GM23338 (cell line): ENCODE measurements around the gene ANKRD49. TPM values are rescaled to one million over a fixed set of nuclear protein-coding genes. Genes with fewer than 3 reads are reported as not detected.

ENCODE experiments used
- ATAC-seq: fragments of 200-7000 bp; cut with Tn5 transposase; 3 replicates; pipeline ENCODE4 v1.9.1; 2020
- DNase-seq: peaks from one replicate; pipeline ENCODE4 v3.0.0-alpha.2; 2015; ENCODE audit warnings: low spot score
- H2AFZ ChIP-seq: fragments of 200-600 bp; sonication (generic); 2 replicates; pipeline ENCODE4 v1.8.0; 2016; ENCODE audit warnings: antibody characterized with exemption, mild to moderate bottlenecking, moderate library complexity
- H3F3A ChIP-seq: fragments of 200-600 bp; sonication (generic); replicated peaks from 2 replicates; pipeline ENCODE4 v1.8.0; 2017; ENCODE audit warnings: antibody characterized with exemption, mixed run types, low read depth
- H3K27ac ChIP-seq: fragments of 200-600 bp; sonication (generic); 2 replicates; pipeline ENCODE4 v1.6.1; 2016; ENCODE audit warnings: low read depth
- H3K27me3 ChIP-seq: fragments of 200-600 bp; sonication (generic); 2 replicates; pipeline ENCODE4 v1.8.0; 2016; ENCODE audit warnings: mild to moderate bottlenecking, mixed run types, moderate library complexity; ENCODE audit not compliant: insufficient read depth
- H3K36me3 ChIP-seq: fragments of 200-600 bp; sonication (generic); 2 replicates; pipeline ENCODE4 v1.8.0; 2016; ENCODE audit warnings: mild to moderate bottlenecking; ENCODE audit not compliant: insufficient read depth
- H3K4me1 ChIP-seq: fragments of 200-600 bp; sonication (generic); 2 replicates; pipeline ENCODE4 v1.8.0; 2016; ENCODE audit warnings: mild to moderate bottlenecking, moderate library complexity; ENCODE audit not compliant: insufficient read depth
- H3K4me2 ChIP-seq: fragments of 200-600 bp; sonication (generic); 2 replicates; pipeline ENCODE4 v1.7.1; 2017; ENCODE audit warnings: mixed run types
- H3K4me3 ChIP-seq: fragments of 200-600 bp; sonication (generic); 2 replicates; pipeline ENCODE4 v1.6.1; 2016; ENCODE audit warnings: mixed run types
- H3K79me2 ChIP-seq: fragments of 200-600 bp; sonication (generic); replicated peaks from 2 replicates; pipeline ENCODE4 v1.8.0; 2017; ENCODE audit warnings: mild to moderate bottlenecking; ENCODE audit not compliant: insufficient read depth
- H3K9me2 ChIP-seq: fragments of 200-600 bp; sonication (generic); 2 replicates; pipeline ENCODE4 v1.8.0; 2017; ENCODE audit not compliant: insufficient read depth
- H4K20me1 ChIP-seq: fragments of 200-600 bp; sonication (generic); replicated peaks from 2 replicates; pipeline ENCODE4 v1.8.0; 2017; ENCODE audit warnings: mild to moderate bottlenecking; ENCODE audit not compliant: insufficient read depth
- H3K27ac Mint-ChIP-seq: 2 replicates; pipeline ENCODE4 v1.8.0; 2020; ENCODE audit warnings: inconsistent platforms, mild to moderate bottlenecking, moderate library complexity, mixed read lengths
- H3K27me3 Mint-ChIP-seq: 3 replicates; pipeline ENCODE4 v1.8.0; 2022; ENCODE audit warnings: low read depth, mild to moderate bottlenecking, moderate library complexity, mixed read lengths, inconsistent platforms; ENCODE audit not compliant: insufficient read depth, poor library complexity
- H3K36me3 Mint-ChIP-seq: 3 replicates; pipeline ENCODE4 v1.8.0; 2021; ENCODE audit warnings: low read depth, mild to moderate bottlenecking, inconsistent platforms, moderate library complexity, mixed read lengths
- H3K4me1 Mint-ChIP-seq: 3 replicates; pipeline ENCODE4 v1.8.0; 2020; ENCODE audit warnings: mild to moderate bottlenecking, inconsistent platforms, mixed read lengths
- H3K4me3 Mint-ChIP-seq: 3 replicates; pipeline ENCODE4 v1.8.0; 2021; ENCODE audit warnings: moderate library complexity, mild to moderate bottlenecking, inconsistent platforms, mixed read lengths
- H3K9me3 Mint-ChIP-seq: 3 replicates; pipeline ENCODE4 v1.8.0; 2020; ENCODE audit warnings: moderate library complexity, mild to moderate bottlenecking, inconsistent platforms, mixed read lengths
- CREB1 ChIP-seq: fragments of 250-450 bp; sonication (Bioruptor Pico); IDR thresholded peaks from 2 replicates; pipeline ENCODE4 v1.5.0; 2020; ENCODE audit warnings: low read depth, mild to moderate bottlenecking, moderate library complexity
- EZH2 ChIP-seq: fragments of 200-600 bp; sonication (generic); IDR thresholded peaks from one replicate; pipeline ENCODE4 v1.8.0; 2017; ENCODE audit warnings: antibody characterized with exemption, mild to moderate bottlenecking, low read depth; ENCODE audit not compliant: unreplicated experiment
- EZH2phosphoT487 ChIP-seq: fragments of 200-600 bp; sonication (generic); IDR thresholded peaks from one replicate; pipeline ENCODE4 v1.8.1; 2018; ENCODE audit warnings: antibody characterized with exemption; ENCODE audit not compliant: unreplicated experiment
- NANOG ChIP-seq: IDR thresholded peaks from 2 replicates; pipeline ENCODE4 v1.6.1; 2016; ENCODE audit warnings: antibody characterized with exemption, borderline replicate concordance
- REST ChIP-seq: IDR thresholded peaks from one replicate; pipeline ENCODE4 v1.6.1; 2018; ENCODE audit warnings: antibody characterized with exemption; ENCODE audit not compliant: unreplicated experiment
- STAT1 ChIP-seq: IDR thresholded peaks from one replicate; pipeline ENCODE4 v1.6.1; 2016; ENCODE audit warnings: antibody characterized with exemption; ENCODE audit not compliant: unreplicated experiment
- ZNF114 ChIP-seq: fragments of 250-450 bp; sonication (Bioruptor Pico); IDR thresholded peaks from 2 replicates; pipeline ENCODE4 v1.5.0; 2020; ENCODE audit warnings: mild to moderate bottlenecking, moderate library complexity
- ZNF331 ChIP-seq: fragments of 250-450 bp; sonication (Bioruptor Pico); IDR thresholded peaks from 2 replicates; pipeline ENCODE4 v1.5.0; 2020; ENCODE audit warnings: low read depth, mild to moderate bottlenecking, moderate library complexity
- ZNF462 ChIP-seq: fragments of 250-450 bp; sonication (Bioruptor Pico); IDR thresholded peaks from 2 replicates; pipeline ENCODE4 v1.5.0; 2020; ENCODE audit warnings: mild to moderate bottlenecking, moderate library complexity
- polyA plus RNA-seq: library from polyadenylated mRNA; unstranded; fragments of >200 nt; fragmentation: Nextera tagmentation; extraction: Ambion mirVana; gene quantifications from 2 replicates; pipeline ENCODE4 v1.2.1, GENCODE V29; 2016
- total RNA-seq: library from RNA; depleted of rRNA; stranded (reverse); fragments of >200 nt; shearing (Covaris generic); gene quantifications from 2 replicates; pipeline ENCODE4 v1.2.3, GENCODE V29; 2014
- TF ChIP-seq, protein P1 (sequence below): IDR thresholded peaks from 2 replicates; pipeline ENCODE4 v1.6.1; 2016; ENCODE audit warnings: antibody characterized with exemption
- TF ChIP-seq, protein P2 (sequence below), 2 experiments: fragments of 200-600 bp in 1 of 2; sonication (generic) in 1 of 2; conservative IDR thresholded peaks; 2 replicates each; pipeline versions ENCODE4 v1.5.1 to v1.6.1; 2016 to 2017; ENCODE audit warnings: antibody characterized with exemption in 2 of 2, low read depth in 2 of 2, mild to moderate bottlenecking in 2 of 2, moderate library complexity in 1 of 2

The ANKRD49 gene
- total and polyA plus RNA-seq, 2 experiments from 2014 or later = 16.0 to 35.2 TPM

- peaks cover 7% of the 10 kb centered on the region; the same call in 2 of the 3 replicates for H3K4me1 Mint-ChIP-seq
- H3K36me3 Mint-ChIP-seq = no peaks in the 10 kb centered on the region
- Histone ChIP-seq H3K4me2 (peak within 1 kb of the TSS; percentile 97), H3K4me3 (peak within 1 kb of the TSS; percentile 65), H3K79me2 (no peaks in the 10 kb centered on the region), H3K27ac (no peak within 1 kb of the TSS), H3K4me1 (peaks cover 10% of the 10 kb centered on the region; the same call in 1 of the 2 replicates), H3F3A (no peaks in the 10 kb centered on the region), H4K20me1 (no peaks in the 10 kb centered on the region), H3K9me2 (no peaks in the 10 kb centered on the region), H2AFZ (peak within 1 kb of the TSS; percentile 99), H3K36me3 (no peaks in the 10 kb centered on the region), H3K27me3 (peaks cover 29% of the 10 kb centered on the region)
- no peak within 1 kb of the TSS for H3K27ac Mint-ChIP-seq
- H3K9me3 Mint-ChIP-seq = peaks cover 3% of the 10 kb centered on the region; the same call in 1 of the 3 replicates
- peak within 1 kb of the TSS; percentile 72 for H3K4me3 Mint-ChIP-seq
- TF ChIP-seq ZNF462 (CRISPR knock-in tag) (no peak), EZH2phosphoT487 (no peak), REST (no peak), ZNF114 (CRISPR knock-in tag) (no peak), NANOG (no peak), ZNF331 (CRISPR knock-in tag) (no peak), CREB1 (CRISPR knock-in tag) (no peak), STAT1 (no peak), EZH2 (no peak)
- TF ChIP-seq, protein P1, sequence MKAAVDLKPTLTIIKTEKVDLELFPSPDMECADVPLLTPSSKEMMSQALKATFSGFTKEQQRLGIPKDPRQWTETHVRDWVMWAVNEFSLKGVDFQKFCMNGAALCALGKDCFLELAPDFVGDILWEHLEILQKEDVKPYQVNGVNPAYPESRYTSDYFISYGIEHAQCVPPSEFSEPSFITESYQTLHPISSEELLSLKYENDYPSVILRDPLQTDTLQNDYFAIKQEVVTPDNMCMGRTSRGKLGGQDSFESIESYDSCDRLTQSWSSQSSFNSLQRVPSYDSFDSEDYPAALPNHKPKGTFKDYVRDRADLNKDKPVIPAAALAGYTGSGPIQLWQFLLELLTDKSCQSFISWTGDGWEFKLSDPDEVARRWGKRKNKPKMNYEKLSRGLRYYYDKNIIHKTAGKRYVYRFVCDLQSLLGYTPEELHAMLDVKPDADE = no peak
- TF ChIP-seq, protein P2, sequence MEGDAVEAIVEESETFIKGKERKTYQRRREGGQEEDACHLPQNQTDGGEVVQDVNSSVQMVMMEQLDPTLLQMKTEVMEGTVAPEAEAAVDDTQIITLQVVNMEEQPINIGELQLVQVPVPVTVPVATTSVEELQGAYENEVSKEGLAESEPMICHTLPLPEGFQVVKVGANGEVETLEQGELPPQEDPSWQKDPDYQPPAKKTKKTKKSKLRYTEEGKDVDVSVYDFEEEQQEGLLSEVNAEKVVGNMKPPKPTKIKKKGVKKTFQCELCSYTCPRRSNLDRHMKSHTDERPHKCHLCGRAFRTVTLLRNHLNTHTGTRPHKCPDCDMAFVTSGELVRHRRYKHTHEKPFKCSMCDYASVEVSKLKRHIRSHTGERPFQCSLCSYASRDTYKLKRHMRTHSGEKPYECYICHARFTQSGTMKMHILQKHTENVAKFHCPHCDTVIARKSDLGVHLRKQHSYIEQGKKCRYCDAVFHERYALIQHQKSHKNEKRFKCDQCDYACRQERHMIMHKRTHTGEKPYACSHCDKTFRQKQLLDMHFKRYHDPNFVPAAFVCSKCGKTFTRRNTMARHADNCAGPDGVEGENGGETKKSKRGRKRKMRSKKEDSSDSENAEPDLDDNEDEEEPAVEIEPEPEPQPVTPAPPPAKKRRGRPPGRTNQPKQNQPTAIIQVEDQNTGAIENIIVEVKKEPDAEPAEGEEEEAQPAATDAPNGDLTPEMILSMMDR (conservative IDR thresholded peaks at IDR 0.05; ENCODE audit: low read depth in 2 of 2) = no peak
- DNase-seq (peak; percentile 91), ATAC-seq (peak; percentile 98)
- peaks cover 19% of the 10 kb centered on the region for H3K27me3 Mint-ChIP-seq
Observed at GRCh38 chr11:94511932-94512781, 18.4 kb downstream of the ANKRD49 start, which contains the start of gene C11orf97. Gene C11orf97 (plus strand): TSS chr11:94512461. CDS start chr11:94512529, 68 bp downstream.
